GM18867 (cell line): ENCODE results near the gene PPP1R9B.

Experiments used
- ATAC-seq: cut with Tn5 transposase; IDR thresholded peaks from one replicate; pipeline ENCODE4 v1.9.1; 2021; ENCODE audit warnings: mild to moderate bottlenecking, moderate library complexity; ENCODE audit not compliant: unreplicated experiment

PPP1R9B gene

DNA sequence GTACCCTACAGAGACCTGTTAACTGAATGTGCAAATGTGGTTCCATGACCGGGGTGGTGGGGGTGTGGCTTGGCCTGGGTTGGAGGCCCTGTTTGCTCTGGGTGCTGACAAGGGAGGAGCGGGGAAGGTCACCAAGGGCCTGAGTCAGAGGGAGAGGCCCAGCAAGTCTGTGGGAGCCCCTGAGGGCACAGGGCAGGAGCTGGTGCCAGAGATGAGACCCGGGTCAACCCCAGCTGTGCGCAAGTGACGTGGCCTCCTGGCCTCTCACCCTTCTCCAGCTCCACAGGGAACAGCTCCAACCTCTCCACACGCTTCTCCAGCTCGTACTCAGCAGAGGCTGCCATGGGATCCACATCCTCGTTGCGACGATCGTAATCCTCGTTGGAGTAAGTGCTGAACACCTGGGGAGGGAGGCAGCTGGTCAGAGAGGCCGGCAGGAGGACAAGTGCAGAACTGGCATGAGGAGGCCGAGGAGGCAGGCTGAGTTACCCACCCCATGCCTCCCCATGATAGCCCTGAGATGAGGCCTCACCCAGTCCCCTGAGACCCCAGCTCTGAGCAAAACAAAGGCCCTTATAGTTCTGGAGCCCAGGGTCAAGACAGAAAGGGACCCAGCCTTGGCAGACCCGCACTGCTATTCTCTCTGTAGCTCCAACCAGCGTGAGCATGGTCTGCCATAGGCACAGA lies 5.5 kb downstream of the PPP1R9B start:
- ATAC-seq = no peak

DNA sequence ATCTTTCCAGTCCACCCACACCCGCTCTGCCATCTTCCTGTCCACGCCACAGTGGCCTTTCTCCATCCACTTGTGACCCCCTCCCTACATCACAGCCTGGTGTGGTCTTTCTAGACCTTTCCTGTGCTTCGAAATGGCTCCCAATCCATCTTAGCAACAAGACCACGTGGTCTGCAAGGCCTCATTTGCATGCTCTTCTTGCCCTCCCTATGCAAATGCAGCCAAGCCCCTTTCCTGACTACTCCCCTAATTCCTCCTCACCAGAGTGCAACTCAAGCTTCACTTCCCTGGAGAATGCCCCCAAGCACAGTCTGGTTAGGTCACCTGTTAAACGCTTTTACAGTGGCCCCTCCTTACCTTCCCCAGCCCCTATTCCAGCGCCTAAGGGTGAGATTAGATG lies 6.1 kb downstream of the PPP1R9B start:
- no peak for ATAC-seq

DNA sequence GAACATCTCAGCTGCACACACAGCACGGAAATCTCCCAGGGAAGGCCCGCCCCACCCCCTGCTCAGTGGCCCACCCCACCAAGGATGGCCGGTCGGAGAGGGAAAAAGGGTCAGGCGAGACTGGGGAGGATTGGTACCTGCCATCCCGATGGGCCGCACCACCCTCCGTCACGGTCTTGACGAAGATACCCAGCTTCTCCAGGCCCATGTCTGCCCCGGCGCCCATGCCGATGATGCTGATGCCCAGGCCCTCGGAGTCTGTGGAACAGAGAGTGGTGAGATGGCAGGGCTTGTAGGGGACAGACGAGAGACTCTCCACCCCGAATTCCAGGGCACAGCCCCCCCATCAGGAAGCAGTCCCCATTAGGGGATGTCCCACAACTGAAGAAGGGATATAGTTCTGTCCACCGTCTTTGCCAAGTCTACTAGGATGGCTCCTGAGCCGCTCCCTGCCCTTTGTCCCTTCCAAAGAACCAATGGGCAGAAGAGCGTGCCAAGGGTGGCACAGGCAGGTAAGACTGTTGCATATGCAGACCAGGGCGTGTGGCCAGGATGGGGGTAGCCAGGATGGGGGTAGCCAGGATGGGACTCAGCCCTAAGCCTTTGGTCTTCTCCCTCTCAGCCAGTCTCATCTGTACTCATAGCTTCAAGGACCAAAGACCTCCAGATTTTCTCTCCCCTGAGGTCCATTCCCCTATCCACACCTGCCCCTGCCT lies 6.9 kb downstream of the PPP1R9B start:
- no peak for ATAC-seq

DNA sequence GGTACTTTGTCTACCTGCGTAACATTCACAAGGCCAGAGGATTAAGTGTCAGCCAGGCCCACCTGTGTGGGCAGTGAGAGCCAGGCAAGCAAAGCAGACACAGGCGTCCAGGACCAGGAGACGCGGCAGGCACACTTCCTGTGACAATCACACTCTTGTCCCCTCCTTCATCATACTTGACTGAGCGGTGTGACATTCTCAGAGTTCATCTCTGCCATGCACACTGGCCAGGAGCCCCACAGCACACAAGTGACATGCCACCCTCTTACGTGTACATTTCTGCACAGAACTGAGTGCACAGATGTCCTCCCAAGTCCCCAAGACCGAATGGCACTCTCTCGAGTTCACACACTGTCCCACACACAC lies 8.7 kb downstream of the PPP1R9B start:
- no peak for ATAC-seq

DNA sequence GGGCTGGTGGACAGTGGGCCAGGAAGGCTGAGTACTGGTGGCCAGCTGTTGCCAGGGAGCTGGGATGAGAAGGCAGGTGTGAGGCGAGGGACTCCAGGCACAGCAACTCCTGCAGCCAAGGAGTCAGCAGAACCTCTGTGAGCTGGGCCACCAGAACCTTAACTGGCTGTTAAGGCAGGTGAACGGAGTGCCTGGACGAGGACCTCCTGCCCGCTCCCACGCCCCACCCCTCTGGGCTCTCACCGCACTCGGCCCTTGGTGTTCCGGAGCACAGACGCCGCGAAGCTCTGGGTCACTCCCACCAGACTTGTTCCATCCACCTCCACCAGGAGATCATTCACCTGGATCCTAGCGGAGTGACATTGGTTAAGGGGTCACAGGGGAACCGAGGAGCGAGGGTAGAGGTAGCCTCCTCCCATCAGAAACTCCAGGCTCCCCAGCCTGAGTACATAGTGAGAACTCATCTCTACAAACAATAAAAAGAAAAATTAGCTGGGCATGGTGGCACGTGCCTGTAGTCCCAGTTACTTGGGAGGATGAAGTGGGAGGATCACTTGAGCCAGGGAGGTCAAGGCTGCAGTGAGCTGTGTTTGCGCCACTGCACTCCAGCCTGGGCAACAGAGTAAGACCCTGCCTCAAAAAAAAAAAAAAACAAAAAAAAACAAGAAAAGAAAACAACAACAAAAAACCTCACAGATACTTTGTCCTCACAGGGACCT lies 9.3 kb downstream of the PPP1R9B start:
- ATAC-seq = no peak

DNA sequence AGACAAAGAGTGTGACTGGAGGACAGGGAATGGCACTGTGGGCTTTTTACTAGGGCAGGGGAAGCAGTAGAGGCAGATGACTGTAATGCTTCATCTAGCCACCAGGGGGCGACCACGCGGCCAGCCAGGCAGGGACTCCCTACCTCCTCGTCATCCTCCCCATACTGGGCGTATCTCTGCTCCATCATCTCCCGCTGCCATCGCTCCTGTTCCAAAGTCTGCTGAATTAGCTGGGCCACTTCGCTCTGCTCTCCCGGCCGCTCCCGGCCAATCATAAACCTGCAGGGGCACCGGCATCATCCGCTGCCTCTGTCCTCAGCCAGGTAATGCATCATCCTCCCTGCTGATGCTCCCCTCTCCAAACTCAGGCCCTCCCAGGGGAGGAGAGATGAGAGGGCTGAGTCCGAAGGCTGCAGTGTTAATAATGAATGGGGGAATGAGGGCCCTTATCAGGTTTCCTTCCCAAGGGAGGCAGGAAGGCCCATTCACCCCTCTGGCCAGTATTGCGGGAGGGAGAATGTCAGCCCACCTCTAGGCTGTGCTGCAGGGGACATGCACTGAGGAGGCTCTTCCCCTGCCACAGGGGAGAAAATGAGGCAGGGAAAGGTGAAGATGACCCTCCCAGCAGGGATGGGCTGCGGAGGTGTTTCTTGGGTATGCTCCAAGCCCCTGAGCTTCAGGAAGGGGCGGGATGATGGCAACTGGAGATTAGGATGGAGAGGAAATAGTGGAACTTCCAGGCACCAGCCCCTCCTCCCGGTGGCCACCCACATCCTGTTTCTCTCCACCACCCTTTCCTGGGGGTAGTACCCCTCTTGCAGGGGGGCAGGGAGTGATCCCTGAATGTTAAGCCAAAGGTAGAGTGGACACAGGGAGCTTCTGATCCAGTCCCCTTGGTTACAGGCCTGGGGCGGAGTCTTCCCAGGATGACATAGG lies 10.3 kb downstream of the PPP1R9B start:
- peak; percentile 58 for ATAC-seq

DNA sequence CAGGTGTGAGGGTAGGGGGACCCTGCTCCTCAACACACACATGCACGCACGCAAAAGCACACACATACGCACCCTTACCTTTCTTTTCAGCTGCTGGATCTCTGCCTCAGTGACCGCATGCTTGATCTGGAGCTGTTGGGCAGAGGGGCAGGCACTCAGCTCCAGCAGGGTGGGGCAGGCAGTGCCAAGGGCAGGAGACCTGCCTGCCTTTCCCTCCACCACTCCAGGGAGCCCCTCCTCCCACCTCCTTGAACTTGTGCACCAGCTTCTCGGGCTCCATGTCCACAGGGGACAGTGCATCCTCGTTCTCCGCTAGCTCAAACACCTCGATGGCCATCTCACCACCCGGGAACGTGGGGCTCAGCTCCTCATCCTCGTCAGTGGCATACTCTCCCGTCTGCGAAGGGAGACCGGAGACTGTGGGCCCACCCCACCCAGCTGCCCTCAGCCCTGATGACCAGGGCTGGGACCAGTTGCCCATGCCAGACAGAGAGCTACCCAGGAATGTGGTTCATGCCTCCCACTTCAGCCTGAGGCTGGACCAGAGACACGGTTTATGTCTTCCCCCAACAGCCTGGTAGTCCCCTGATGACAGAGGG lies 11.2 kb downstream of the PPP1R9B start:
- no peak for ATAC-seq

DNA sequence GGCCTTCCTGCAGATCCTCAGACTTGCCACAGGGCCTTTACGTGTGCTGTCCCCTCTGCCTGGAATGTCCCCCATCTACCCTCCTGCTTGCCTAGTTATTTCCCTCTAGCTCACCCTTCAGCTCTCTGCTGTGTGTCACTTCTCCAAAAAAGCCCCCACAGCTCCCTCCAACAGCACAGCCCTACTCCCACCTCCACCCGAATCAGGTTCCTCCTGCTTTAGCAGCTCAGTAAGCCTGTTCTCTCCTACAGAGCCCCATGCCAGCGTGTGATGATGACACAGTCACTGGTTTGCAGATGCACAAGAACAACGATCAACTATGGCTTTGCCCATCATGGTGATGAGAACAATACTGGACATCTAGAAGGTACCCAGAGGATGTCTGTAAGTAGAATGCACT lies 13.4 kb downstream of the PPP1R9B start:
- ATAC-seq = no peak

DNA sequence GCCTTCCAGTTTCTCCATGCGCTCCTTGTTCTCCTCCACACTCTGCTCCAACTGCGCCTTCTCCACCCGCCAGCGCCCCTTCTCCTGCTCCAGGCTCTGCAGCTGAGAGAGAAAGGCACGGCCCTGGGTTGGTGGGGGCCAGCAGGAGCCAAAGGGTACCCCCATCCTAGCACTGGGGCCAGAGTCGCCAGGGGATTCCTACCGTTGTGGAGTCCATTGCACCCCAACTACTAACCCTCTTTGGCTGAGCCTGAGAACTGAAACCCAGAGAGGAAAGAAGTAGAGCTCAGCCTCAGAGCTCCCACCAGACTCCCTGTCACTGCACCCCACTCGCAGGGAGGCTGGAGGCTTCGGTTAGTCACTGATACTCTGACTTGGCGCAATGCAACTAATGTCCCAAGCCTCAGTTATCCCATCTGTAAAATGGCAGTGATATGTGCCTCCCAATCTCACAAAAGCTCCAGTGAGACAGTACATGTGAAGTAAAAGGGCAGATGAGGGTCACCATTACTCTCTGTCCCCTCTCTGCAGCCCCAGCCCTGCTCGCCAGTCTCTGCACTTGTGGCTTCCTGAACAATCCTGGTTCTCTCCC lies 14.3 kb downstream of the PPP1R9B start:
- ATAC-seq = no peak

DNA sequence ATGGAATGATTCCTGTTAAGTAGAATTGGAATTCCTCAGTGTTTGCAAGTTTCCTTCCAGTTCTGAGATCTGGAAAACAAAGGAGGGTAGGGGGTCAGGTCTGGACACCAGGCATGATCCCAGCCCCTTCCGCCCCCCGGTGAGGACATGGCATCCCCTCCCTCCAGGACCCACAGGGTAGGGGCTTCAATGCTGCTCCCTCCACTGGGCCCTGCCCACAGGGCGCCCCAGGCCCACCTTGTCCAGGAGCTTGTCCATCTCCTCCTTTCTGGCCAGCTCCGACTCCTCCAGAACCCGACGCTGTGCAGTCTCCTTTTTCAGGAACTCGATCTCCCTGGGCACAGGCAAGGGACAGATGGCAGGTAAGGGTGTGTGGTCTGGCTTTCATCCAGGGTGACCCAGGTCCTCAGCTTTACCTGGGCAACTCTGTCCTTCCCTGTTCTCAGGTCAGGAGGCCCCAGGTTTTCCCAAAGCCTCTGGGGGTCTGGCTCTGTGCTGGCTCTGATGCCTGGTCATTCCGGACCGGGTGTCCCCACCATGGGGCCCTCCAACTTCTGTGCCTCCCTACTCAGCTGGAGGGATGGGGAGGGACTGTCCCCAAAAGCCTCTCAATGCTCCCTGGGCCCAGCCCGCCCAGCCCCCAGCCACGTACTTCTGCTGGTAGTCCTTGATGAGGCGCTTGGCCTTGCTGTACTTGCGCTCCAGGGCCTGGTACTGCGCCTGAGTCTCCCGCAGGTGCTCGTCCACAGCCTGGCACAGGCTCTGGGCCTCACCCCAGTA lies 15.0 kb downstream of the PPP1R9B start:
- no peak for ATAC-seq

DNA sequence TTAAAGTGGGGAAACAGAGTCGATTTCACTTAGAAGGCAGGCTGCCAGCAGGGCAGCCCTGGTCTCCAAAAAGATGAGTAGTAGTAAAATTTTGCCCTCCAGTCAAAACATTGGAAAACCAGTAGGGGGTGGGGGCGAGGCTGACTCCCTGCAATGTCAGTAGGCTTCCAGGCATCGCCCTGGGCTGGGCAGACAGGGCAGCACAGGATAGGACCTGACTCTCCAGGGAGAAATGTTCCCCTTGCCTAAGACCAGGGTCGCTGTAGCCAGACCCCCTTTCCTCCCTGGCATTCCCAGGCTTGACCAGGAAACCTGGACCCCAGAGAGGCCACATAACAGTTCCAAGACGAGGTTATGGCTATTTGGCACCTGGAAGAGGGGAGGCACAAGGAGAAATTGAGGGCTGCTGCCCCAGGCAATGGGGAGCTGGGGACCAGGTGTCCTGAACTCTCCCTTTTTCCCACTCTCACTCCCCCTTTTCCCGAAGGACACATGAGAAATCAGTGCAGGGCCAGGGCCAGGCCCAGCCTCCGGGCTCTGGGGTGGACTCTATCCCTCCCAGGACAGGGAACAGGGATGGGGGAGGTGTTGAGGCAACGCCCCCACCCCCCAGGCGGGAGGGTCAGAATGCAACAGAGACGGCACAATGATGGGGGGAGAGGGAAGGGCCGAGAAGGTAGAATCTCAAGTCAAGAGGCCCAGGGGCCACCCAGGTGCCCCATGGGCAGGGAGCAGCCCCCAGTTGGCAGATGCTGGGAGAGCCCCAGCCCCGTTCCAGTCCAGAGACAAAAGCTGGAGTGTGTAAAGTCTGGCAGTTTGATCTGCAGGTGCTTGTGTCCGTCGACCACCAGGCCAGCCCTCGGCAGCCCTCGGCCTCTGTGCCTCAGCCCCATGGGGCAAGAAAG lies 16.0 kb downstream of the PPP1R9B start:
- no peak for ATAC-seq

DNA sequence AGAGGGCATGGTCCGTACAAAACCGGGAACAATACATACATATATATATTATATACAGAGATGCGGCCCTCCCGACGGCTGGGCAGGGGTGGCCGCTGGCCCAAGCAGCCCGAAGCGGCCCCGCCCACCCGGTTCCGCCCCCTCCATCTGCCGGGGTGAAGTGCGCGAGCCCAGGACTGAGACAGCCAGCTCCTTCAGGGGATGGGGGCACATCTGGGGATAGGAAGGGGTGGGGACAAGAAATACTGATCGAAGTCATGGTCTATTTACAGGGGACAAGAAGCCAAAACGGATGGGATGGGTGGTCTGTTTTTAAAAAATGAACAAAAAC lies 16.7 kb downstream of the PPP1R9B start:
- no peak for ATAC-seq

DNA sequence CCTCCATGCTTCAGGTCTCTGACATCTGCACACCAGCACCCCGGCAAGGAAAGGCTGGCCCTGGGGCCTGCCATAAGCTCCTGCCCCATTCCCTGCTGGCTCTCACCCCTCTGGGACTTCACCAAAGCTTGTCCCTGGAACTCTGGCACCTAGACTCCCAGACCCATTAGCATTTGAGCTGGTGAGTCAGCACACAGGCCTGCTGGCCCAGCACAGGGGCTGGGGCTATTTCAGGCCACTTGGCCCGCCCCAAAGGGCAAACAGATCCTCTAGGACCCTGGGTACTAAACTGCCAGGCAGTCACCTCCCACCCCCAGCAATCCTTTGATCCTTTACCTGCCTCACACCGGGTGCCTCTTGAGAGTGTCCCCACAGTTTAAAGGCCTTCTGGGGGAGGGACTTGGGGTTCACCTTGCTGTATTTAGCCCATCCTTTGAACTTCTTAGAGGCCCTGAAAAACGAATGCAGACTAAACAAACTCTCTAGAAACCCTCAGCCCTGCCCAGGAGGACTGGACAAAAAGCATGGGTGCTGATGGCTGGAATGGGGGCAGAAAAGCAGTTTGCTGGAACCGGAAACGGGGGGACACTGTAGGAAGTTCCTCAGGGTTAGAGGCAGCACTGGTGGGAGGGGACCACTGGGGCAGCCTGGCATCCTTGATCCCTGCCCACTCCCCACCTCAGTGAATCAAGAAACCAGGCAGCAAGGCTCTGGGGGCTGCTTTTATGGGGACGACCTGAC lies 17.3 kb downstream of the PPP1R9B start:
- no peak for ATAC-seq

DNA sequence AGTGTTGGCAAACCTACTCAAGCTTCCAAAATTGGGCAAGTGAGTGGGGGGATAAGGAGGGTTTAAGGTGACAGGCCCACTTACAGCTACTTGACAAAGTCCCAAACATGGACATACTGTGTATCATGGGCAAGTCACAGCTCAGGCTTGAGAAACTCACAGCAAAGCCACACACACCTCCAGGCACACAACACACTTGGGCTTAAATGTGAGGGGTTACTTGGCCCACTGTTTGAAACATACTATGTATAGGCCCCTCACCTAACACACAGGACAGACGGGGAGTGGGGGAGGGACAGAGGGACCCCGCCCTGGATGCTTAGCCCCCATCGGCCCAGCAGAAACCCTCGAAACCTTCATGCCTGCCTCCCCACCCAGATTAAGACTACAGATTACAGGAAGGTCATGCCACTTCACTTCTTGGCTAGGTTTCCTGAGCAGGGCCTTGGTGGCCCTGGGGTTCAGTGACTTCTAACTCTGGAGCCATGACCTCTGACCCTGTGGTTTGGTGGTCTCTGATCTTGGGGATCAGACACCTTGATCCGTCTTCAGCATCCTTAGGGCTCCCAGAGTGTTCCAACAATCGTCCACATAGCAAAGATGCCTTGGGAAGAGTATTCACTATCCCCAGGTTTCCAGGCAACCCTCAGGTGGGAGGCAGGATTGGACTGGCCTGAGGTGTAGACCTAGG lies 18.2 kb downstream of the PPP1R9B start:
- ATAC-seq = no peak

DNA sequence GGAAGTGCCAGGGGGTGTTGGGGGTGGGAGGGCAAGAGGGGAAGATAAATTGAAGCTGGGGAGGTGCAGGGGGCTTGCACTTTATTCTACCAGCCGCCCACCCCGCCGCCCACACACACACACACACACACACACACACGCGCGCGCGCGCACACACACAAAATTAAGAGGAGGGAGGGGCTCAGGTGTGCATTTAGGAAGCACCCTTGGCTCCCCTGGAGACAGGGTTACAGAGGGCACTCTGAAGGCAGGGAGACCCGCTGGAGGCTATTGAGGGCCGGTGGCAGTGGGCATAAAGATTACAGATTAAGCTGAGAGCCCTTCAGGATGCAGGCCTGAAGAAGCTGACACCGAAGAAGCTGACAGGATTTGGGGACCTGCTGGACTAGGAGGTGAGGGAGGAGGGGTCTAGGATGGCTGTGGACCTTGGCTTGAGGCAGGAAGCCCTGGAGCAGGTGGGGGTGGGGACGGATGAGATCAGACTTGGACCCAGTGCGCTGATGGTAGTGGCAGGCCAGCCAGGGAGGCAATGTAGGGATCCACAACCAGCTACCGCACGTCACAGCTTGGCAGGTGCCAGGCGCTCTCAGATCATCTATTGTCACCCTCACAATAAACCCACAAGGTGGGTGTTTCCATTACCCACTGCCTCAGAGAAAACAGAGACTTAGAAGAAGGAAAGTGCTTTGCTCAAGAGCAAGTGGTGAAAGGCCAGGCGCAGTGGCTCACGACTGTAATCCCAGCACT lies 19.7 kb downstream of the PPP1R9B start:
- no peak for ATAC-seq

DNA sequence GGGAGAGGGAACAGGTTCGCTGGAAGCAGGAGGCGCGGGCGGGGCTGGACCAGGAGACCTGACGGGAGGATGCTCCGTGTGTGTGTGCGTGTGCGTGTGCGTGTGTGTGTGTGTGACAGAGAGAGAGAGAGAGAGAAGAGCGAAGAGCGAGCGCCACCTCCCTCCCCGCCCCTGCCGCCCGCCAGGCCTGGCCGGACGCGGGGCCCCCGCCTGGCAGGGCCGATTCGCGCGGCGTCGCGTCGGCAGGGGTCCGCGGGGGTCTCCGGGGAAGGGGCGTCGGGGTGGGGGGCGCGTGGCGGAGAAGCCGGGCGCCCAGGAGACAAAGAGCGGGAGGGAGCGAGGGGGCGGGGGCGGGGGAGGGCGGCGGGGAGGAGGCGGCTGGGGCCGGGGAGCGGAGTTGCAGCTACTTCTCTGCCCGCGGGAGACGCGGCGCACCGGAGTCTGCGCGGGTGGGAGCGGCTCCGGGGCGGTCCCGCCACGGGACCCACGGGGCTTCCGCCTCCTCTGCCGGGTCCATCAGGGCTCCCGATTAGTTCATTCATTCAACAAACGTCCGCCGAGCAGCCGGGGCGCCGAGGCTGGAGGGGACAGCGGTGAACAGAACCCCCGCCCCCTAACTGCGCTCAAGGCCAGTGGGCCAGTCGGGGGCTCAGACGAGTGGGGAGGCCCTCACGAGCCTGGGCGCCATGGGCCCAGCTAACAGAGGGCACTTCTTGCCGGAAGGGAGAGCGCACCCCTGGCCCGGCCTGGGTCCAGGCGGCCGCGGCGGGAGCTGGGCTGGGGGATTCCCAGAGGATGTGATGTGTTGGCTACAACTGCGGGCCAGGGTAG lies 20.5 kb downstream of the PPP1R9B start, which contains the start of gene SAMD14:
SAMD14 (minus strand) TSS at position 433 of the 831 bp plus-strand sequence. CDS start 5,201 bp downstream, outside the sequence.
- peak; percentile 38 for ATAC-seq
